ENCODE measurements around the gene POLR2L.

POLR2L gene

DNA sequence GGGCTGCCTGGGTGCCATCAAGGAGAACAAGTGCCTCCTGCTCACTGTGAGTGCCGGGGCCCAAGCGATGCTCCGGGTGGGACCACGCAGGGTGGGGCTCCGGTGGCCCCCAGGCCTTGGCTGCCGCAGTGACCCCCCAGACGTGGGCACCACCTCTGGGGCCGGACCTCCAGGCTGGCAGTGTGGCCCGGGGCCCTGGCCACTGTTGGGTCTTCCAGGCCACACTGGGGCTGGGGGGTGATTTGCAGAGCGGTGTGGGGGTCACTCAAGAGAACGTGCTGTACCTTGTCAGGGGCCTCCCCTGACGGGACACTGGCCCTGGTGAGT, 20.3 kb upstream of the POLR2L start:
- TF ChIP-seq FOXP2 (optimal IDR thresholded peaks at IDR 0.05; ENCODE audit: borderline replicate concordance, extremely low read depth, extremely low read length, insufficient read depth) (no peak), SIN3A (IDR thresholded peaks at IDR 0.05; ENCODE audit: borderline replicate concordance, insufficient read depth, low read length) (no peak), POLR2AphosphoS5 (IDR thresholded peaks at IDR 0.05; ENCODE audit: low read depth, low read length) (no peak), TAF1 (IDR thresholded peaks at IDR 0.05; ENCODE audit: borderline replicate concordance, insufficient read depth, low read length) (no peak)
- TF ChIP-seq, protein P1, sequence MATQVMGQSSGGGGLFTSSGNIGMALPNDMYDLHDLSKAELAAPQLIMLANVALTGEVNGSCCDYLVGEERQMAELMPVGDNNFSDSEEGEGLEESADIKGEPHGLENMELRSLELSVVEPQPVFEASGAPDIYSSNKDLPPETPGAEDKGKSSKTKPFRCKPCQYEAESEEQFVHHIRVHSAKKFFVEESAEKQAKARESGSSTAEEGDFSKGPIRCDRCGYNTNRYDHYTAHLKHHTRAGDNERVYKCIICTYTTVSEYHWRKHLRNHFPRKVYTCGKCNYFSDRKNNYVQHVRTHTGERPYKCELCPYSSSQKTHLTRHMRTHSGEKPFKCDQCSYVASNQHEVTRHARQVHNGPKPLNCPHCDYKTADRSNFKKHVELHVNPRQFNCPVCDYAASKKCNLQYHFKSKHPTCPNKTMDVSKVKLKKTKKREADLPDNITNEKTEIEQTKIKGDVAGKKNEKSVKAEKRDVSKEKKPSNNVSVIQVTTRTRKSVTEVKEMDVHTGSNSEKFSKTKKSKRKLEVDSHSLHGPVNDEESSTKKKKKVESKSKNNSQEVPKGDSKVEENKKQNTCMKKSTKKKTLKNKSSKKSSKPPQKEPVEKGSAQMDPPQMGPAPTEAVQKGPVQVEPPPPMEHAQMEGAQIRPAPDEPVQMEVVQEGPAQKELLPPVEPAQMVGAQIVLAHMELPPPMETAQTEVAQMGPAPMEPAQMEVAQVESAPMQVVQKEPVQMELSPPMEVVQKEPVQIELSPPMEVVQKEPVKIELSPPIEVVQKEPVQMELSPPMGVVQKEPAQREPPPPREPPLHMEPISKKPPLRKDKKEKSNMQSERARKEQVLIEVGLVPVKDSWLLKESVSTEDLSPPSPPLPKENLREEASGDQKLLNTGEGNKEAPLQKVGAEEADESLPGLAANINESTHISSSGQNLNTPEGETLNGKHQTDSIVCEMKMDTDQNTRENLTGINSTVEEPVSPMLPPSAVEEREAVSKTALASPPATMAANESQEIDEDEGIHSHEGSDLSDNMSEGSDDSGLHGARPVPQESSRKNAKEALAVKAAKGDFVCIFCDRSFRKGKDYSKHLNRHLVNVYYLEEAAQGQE (IDR thresholded peaks at IDR 0.05; ENCODE audit: insufficient read depth in 1 of 2, low read depth in 2 of 2, low read length in 2 of 2), result no peak

DNA sequence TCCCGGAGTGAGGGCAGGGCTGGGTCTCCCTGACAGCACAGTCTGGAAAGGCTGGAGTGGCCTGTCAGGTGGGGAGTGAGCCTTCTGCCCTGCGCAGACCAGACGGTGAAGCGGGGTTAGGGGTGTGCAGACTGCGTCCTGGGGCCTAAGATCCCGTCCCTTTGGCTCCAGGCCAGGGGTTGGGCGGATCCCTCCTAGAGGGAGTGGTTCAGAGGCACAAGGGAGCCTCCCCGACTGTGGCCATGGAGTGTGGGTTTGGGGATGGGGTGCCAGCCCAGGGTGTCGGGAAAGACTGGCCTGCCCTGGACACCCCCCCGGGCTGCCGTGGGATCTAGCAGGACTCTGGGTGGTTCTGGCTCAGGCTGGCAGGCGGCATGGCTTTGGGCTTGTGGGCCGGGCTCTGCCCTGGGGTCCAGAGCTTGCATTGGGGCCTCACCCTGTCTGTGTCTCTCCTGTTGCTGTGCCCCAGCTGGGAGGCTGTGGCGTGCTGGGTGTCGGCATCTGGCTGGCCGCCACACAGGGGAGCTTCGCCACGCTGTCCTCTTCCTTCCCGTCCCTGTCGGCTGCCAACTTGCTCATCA, 19.8 kb upstream of the POLR2L start:
- TF ChIP-seq SIN3A (IDR thresholded peaks at IDR 0.05; ENCODE audit: borderline replicate concordance, insufficient read depth, low read length) (no peak), FOXP2 (optimal IDR thresholded peaks at IDR 0.05; ENCODE audit: borderline replicate concordance, extremely low read depth, extremely low read length, insufficient read depth) (no peak), TAF1 (IDR thresholded peaks at IDR 0.05; ENCODE audit: borderline replicate concordance, insufficient read depth, low read length) (no peak), POLR2AphosphoS5 (IDR thresholded peaks at IDR 0.05; ENCODE audit: low read depth, low read length) (no peak; the same call in 1 of the 2 replicates)
- TF ChIP-seq, protein P1 (IDR thresholded peaks at IDR 0.05; ENCODE audit: insufficient read depth in 1 of 2, low read depth in 2 of 2, low read length in 2 of 2), result no peak

DNA sequence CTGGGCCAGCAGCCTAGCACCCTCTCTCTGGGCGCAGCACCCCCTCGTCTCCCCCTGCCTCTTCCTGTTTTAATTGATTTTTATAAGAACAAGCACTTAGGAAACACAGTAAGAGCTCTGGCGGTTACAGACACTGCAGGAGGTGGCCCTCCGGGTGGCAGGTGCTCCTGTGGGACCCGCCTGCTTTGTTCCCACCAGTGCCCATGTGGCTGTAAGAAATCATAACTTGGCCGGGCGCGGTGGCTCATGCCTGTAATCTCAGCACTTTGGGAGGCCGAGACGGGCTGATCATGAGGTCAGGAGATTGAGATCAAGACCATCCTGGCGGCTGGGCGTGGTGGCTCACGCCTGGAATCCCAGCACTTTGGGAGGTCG, 18.8 kb upstream of the POLR2L start:
- TF ChIP-seq POLR2AphosphoS5 (IDR thresholded peaks at IDR 0.05; ENCODE audit: low read depth, low read length), result no peak
- TF ChIP-seq FOXP2 (optimal IDR thresholded peaks at IDR 0.05; ENCODE audit: borderline replicate concordance, extremely low read depth, extremely low read length, insufficient read depth), result no peak
- TF ChIP-seq, protein P1 (IDR thresholded peaks at IDR 0.05; ENCODE audit: insufficient read depth in 1 of 2, low read depth in 2 of 2, low read length in 2 of 2), result no peak
- no peak for TF ChIP-seq SIN3A (IDR thresholded peaks at IDR 0.05; ENCODE audit: borderline replicate concordance, insufficient read depth, low read length)
- TF ChIP-seq TAF1 (IDR thresholded peaks at IDR 0.05; ENCODE audit: borderline replicate concordance, insufficient read depth, low read length), result no peak

DNA sequence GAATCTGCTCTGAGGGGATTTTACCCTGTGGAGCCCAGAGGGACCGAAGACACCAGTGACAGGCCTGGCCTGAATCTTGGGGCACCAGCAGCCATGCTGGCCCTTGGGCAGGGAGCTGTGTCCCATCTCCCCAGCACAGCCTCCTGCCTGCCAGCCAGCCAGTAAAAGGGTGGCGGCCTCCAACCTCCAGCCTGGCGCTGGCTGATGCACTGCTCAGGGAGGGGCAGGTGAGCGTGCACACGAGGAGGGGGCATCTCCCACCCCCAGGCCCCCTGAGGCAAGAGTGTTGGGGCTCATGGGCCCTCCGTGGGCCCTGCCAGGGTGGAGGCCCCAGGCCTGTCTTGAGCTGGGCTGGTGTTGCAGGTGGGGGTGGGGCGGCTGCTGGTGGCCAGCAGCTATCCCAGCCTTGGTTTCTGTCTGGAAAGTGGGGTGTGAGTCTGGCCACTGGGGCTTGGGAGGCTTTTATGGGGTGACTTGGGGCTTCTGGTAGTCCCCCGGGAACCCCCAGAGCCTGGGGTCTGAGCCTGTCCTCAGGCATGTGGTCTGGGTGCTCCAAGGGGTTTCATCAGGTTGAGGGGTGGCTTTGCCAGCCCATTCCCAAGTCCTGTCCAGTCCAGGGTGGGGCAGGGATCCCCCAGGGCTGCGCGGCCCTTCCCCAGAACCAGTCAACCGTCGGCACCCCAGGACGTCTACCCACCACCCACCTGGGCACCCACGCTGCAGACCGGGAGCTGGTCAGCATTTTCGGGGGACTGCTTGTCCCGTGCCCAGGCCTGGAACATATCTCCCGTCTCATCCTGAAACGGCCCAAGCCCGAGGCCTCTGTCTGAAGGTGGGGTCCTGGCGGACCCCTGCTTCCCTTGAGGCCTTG, 18.1 kb upstream of the POLR2L start:
- TF ChIP-seq POLR2AphosphoS5 (IDR thresholded peaks at IDR 0.05; ENCODE audit: low read depth, low read length) (peak; percentile 26; the same call in 1 of the 2 replicates), FOXP2 (optimal IDR thresholded peaks at IDR 0.05; ENCODE audit: borderline replicate concordance, extremely low read depth, extremely low read length, insufficient read depth) (no peak)

- TF ChIP-seq SIN3A (IDR thresholded peaks at IDR 0.05; ENCODE audit: borderline replicate concordance, insufficient read depth, low read length), result no peak
- TF ChIP-seq, protein P1 (IDR thresholded peaks at IDR 0.05; ENCODE audit: insufficient read depth in 1 of 2, low read depth in 2 of 2, low read length in 2 of 2), result no peak
- no peak for TF ChIP-seq TAF1 (IDR thresholded peaks at IDR 0.05; ENCODE audit: borderline replicate concordance, insufficient read depth, low read length)
- TF ChIP-seq FOXP2 (optimal IDR thresholded peaks at IDR 0.05; ENCODE audit: borderline replicate concordance, extremely low read depth, extremely low read length, insufficient read depth), result no peak
- no peak for TF ChIP-seq POLR2AphosphoS5 (IDR thresholded peaks at IDR 0.05; ENCODE audit: low read depth, low read length)
Measured at GRCh38 chr11:859394-860131, 17.2 kb upstream of the POLR2L start.
